GM18867 (cell line): Measurements from ENCODE around the gene INTS14.

Experiments used
- ATAC-seq: cut with Tn5 transposase; IDR thresholded peaks from one replicate; pipeline ENCODE4 v1.9.1; 2021; ENCODE audit warnings: mild to moderate bottlenecking, moderate library complexity; ENCODE audit not compliant: unreplicated experiment

INTS14 gene

DNA sequence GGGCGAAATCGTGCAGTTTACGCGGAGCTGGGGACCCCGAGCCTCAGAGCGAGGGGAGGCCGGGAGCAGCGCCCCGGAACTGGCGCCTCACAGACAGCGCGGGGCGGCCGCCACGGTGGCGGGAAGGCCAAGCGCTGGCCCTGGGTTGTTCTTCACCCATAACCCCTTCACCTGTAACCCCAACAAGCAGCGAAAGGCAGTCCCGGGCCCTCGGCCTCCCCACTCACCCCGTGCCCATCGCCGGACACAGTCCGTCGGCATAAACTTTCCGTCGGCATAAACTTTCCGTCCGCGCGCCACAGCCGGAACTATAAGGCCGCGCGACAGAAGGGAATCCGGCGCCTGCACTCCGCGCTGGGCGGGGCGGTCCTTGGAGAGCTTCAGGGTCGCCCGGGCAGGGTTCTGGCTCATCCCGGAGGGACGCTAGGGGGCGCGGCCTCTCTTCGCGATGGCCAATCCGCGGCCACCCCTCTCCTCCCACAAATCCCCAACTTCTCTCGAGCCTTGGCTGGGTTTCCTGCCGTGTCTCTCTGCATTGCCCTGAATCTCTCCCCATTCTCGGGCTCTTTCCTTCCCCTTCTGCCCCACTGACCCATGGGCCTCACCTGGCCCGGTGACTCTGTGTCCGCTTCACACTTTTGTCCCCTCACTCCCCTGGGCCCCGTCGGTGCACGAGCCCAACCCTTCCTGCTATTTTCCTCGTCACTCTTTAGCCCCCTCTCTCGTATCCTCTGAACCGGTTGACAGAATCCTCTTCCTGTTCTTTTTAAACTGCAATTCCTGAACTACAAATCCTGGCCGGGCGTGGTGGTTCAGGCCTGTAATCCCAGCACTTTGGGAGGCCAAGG, at the start of gene INTS14:
Gene INTS14, minus strand, starts transcription at position 261 of the 848 bp plus-strand sequence. CDS start 3,751 bp downstream, outside the sequence.
- peak; percentile 97 for ATAC-seq

- no peak for ATAC-seq
Measured at GRCh38 chr15:65659502-65660052, 48.6 kb upstream of the INTS14 start.

- no peak for ATAC-seq
Measured at GRCh38 chr15:65655457-65655856, 44.5 kb upstream of the INTS14 start.

GRCh38 chr15:65655026-65655425, 44.1 kb upstream of the INTS14 start:
- ATAC-seq: no peak

DNA sequence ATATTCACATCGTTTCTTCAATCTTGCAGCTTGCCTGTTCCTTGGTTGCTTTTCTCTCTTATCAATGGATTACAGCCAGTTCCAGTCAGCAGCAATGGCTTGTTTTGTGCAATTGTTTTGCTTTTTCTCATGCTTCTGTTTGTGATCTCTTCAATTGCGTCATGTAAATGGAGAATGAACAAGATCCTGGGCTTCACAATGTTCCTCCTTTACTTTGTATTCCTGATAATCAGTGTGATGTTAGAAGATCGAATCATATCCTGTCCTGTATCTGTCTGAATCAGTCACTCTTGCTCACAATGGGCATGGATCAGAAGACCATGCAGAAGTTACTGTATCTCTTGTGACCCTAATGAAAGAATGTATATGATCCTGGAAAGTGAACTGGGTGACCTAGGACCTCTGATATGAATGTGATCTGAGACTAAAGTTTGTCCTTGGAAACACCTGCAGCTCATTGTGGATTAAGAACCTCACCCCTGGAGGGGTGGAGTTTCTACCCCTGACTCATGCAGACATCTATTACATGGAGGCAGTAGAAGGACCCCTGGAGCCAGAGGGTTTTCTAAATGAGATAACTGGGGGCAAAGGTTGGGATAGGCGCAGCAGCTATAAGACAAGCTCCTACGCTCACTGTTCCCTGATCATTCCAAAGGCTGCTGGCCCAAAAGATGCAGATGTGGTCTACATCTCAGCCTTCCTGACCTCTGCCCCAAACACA, 43.0 kb upstream of the INTS14 start:
- ATAC-seq: no peak

- no peak for ATAC-seq
Measured at GRCh38 chr15:65653341-65653740, 42.4 kb upstream of the INTS14 start.

- ATAC-seq: no peak
Measured at GRCh38 chr15:65651831-65652749, 41.2 kb upstream of the INTS14 start.

- ATAC-seq: no peak
Measured at GRCh38 chr15:65651042-65651322, 40.1 kb upstream of the INTS14 start.

DNA sequence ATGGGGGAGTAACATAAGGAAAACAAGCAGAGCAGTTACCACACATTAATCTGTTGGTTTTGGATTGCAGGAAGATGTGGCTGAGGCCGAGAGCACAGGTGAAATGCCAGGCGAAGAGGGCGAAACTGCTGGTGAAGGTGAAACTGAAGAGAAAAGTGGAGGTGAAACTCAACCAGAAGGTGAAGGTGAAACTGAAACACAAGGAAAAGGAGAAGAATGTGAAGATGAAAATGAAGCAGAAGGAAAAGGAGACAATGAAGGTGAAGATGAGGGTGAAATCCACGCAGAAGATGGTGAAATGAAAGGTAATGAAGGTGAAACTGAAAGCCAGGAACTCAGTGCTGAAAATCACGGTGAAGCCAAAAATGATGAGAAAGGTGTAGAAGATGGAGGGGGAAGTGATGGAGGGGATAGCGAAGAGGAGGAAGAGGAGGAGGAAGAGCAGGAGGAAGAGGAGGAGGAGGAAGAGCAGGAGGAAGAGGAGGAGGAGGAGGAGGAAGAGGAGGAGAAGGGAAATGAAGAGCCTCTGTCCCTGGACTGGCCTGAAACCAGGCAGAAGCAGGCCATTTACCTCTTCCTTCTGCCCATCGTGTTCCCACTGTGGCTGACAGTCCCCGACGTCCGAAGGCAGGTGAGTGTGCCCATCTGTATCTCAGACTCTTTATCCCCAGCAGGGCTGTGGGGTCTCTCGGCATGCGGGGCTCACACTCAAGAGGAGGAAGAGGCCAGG, 39.5 kb upstream of the INTS14 start:
- ATAC-seq: no peak

DNA sequence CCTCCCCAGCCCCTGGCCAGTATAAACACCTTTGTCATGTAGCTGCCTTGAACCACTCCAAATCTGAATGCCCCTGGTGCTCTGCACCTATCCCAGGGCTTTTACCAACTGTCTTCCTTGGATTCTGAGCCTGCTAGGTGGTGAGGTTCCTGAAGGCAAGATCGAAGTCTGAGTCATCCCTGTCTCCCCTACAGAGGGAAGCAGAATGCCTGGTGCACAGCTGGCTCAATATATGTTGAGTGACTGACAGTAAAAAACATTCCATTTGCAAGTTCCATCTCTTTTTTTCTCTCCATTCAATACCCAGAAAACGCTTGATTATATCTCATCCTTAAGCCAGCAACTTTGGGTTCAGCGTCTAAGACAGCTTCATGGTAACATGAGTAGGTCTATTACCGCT, 35.6 kb upstream of the INTS14 start:
- ATAC-seq: no peak

- no peak for ATAC-seq
Measured at GRCh38 chr15:65645392-65645791, 34.5 kb upstream of the INTS14 start.

DNA sequence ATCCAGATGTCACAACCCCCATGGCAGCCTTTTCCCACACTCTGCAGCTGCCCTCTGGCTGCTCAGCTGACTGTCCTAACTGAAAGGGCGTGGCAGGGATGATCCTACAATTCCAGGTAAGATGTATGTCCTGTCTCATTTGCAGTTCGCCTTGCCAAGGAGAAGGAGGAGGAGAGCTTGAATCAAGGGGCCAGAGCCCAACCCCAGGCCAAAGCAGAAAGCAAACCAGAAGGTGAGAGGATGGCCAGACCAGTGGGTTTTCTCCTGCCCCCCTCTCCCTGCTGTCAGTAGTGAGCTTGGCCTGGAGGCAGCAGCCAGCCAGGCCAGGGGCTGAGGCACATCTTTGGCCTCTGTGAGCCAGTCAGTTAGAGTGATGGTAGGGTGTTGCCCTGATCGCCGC, 33.4 kb upstream of the INTS14 start:
- ATAC-seq: no peak

GRCh38 chr15:65642594-65642993, 31.7 kb upstream of the INTS14 start:
- ATAC-seq: no peak

DNA sequence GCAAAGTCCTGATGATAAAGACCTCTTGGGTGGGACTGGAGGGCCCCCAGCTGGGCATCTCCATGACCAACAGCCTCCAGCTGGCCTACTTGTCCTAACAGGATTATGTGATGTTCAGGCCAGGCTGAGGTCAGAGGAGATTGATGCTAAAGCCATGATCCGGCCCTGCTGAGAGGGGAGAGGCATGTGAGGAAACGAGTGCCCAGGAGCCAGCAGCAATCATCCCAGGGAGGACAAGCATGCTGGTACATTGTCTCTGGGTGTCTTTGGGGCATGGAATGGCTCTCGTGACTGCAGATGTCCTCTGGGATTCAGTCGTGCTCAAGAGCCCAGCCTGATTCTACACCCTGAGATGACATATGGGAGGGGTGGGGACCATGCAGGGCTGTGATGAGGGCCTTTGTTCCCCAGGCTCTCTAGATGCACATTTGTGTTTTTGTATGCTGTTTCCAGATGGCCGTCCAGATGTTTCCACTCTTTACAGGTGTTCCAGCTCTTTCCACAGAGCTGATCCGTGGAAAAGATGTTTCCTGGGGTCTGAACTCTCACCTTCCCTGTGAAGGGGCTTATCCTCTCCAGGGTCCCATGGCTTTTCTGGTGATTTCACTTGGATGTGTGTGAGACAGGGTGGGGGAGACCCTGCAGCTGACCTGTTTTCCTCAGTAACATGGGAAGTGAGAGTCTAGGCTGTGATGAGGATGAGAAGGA, 31.0 kb upstream of the INTS14 start:
- no peak for ATAC-seq

DNA sequence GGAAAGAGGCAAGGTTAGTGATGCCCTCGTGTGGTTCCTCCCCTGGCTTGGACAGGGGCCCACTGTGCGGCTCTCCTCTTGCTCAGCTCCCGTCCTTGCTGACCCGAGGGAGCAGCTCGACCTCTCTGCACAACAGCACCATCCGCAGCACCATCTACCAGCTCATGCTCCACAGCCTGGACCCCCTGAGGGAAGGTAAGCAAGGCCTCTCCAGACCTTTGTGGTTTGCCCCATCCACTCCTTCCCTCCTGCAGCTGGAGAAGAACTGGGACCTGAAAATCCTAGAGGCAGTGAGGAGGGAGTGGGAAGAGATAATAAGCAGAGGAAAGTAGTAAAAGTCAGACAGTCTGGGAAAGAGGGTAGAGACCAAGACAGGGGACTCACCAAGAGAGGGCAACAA, 28.6 kb upstream of the INTS14 start:
- ATAC-seq: no peak

- ATAC-seq: no peak
Measured at GRCh38 chr15:65638681-65639089, 27.8 kb upstream of the INTS14 start.

GRCh38 chr15:65638109-65638508, 27.2 kb upstream of the INTS14 start:
- ATAC-seq: no peak

GRCh38 chr15:65634356-65634755, 23.4 kb upstream of the INTS14 start:
- no peak for ATAC-seq

GRCh38 chr15:65633752-65634151, 22.8 kb upstream of the INTS14 start:
- no peak for ATAC-seq
